NCI-H1694 treated with DMSO at 0.1 percent for 48 hours (cell line): ENCODE results near the gene IFT88.

Experiments
- DNase-seq: peaks from one replicate; lab custom pipeline; 2025; lab: John Stamatoyannopoulos, UW

Gene IFT88

GRCh38 chr13:20686167-20686566 is 119.2 kb downstream of the IFT88 start:
- no peak for DNase-seq

- no peak for DNase-seq
Measured at GRCh38 chr13:20686863-20687579, 120.1 kb downstream of the IFT88 start.

GRCh38 chr13:20689291-20689690 is 122.3 kb downstream of the IFT88 start:
- no peak for DNase-seq

- no peak for DNase-seq
Measured at GRCh38 chr13:20691616-20692015, 124.7 kb downstream of the IFT88 start.

- no peak for DNase-seq
Measured at GRCh38 chr13:20696073-20696472, 129.1 kb downstream of the IFT88 start.

GRCh38 chr13:20699715-20700114 is 132.8 kb downstream of the IFT88 start:
- DNase-seq = no peak

GRCh38 chr13:20700288-20700687 is 133.3 kb downstream of the IFT88 start:
- no peak for DNase-seq

GRCh38 chr13:20701461-20701860 is 134.5 kb downstream of the IFT88 start:
- no peak for DNase-seq

- no peak for DNase-seq
Measured at GRCh38 chr13:20702530-20702914, 135.6 kb downstream of the IFT88 start.

- DNase-seq = no peak
Measured at GRCh38 chr13:20702915-20703779, 136.2 kb downstream of the IFT88 start, which contains the start of gene IL17D. Gene IL17D (plus strand): TSS chr13:20703699. CDS start chr13:20704002, 303 bp downstream.

- DNase-seq = no peak
Measured at GRCh38 chr13:20703780-20704458, 137.0 kb downstream of the IFT88 start.

- no peak for DNase-seq
Measured at GRCh38 chr13:20704459-20705069, 137.6 kb downstream of the IFT88 start.

- DNase-seq = no peak
Measured at GRCh38 chr13:20706661-20707060, 139.7 kb downstream of the IFT88 start.

- no peak for DNase-seq
Measured at GRCh38 chr13:20708216-20708615, 141.3 kb downstream of the IFT88 start.

GRCh38 chr13:20709369-20709768 is 142.4 kb downstream of the IFT88 start:
- DNase-seq = no peak

GRCh38 chr13:20709782-20710181 is 142.8 kb downstream of the IFT88 start:
- DNase-seq = no peak

GRCh38 chr13:20711301-20712044 is 144.5 kb downstream of the IFT88 start:
- DNase-seq = no peak

GRCh38 chr13:20713014-20713376 is 146.0 kb downstream of the IFT88 start:
- DNase-seq = no peak

GRCh38 chr13:20713751-20714150 is 146.8 kb downstream of the IFT88 start:
- no peak for DNase-seq

- DNase-seq = no peak
Measured at GRCh38 chr13:20714161-20714560, 147.2 kb downstream of the IFT88 start.

- no peak for DNase-seq
Measured at GRCh38 chr13:20714563-20715329, 147.8 kb downstream of the IFT88 start.
